RKO (cell line): ENCODE measurements around the gene SHLD2.
"Not testable (repeated sequence)": the region's sequence is repeated elsewhere in the genome, so short reads cannot be mapped to it uniquely, and the experiment has no call there.

Experiments used
- DNase-seq: peaks from one replicate; pipeline ENCODE4 v3.0.0-alpha.2; 2016; ENCODE audit warnings: low spot score

Gene SHLD2

GRCh38 chr10:87216120-87216519 lies 121.1 kb downstream of the SHLD2 start:
- not testable (repeated sequence) for DNase-seq

DNA sequence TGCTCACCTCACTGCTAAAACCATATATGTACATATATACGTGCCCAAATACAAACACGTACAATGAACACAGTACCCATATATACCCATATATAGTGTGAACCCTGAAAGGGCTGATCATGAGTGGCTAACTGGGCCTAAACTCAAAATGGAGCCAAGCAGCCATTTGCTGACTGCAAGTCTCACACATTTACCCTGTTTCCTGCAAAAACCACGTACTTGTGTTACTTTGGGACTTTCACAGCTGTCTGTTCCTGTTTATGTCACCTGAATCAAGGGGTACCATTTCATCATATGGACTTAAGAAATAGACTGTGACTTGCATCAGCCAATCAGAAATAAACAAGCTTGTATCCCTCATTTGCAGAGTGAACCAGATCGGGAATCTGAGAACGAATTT lies 124.4 kb downstream of the SHLD2 start:
- DNase-seq = not testable (repeated sequence)

- DNase-seq = not testable (repeated sequence)
Observed at GRCh38 chr10:87222789-87223188, 127.8 kb downstream of the SHLD2 start.

GRCh38 chr10:87225148-87225547 lies 130.1 kb downstream of the SHLD2 start, which contains the start of gene NUTM2A:
Gene NUTM2A, plus strand, starts transcription at chr10:87225448. Its CDS starts 383 bp downstream, at chr10:87225831.
- DNase-seq = not testable (repeated sequence)

DNA sequence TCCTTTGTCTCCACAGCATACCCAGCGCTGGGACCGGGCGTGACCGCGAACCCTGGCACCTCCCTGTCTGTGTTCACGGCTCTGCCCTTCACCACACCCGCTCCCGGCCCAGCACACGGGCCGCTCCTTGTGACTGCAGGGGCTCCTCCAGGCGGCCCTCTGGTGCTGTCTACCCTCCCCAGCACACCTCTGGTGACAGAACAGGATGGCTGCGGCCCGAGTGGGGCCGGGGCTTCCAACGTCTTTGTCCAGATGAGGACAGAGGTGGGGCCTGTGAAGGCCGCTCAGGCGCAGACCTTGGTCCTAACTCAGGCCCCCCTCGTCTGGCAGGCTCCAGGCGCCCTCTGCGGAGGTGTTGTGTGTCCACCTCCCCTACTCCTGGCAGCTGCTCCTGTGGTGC lies 133.2 kb downstream of the SHLD2 start:
- DNase-seq = not testable (repeated sequence)

- DNase-seq = not testable (repeated sequence)
Observed at GRCh38 chr10:87229211-87229610, 134.2 kb downstream of the SHLD2 start.

GRCh38 chr10:87234854-87235253 lies 139.8 kb downstream of the SHLD2 start:
- not testable (repeated sequence) for DNase-seq

GRCh38 chr10:87237244-87237643 lies 142.2 kb downstream of the SHLD2 start:
- not testable (repeated sequence) for DNase-seq

- DNase-seq = not testable (repeated sequence)
Observed at GRCh38 chr10:87239346-87239808, 144.4 kb downstream of the SHLD2 start.
